Ramos (cell line): Measurements from ENCODE around the gene SLC30A7.
"Not testable (repeated sequence)": the region's sequence is repeated elsewhere in the genome, so short reads cannot be mapped to it uniquely, and the experiment has no call there.

Experiments used
- in situ Hi-C: fragments of 300-500 bp; cut with MboI; formaldehyde crosslinking; loops from one replicate; pipeline ENCODE4 v1.14.3; 2022; ENCODE audit warnings: low sequenced_read_pairs; ENCODE audit not compliant: unreplicated experiment

Gene SLC30A7

DNA sequence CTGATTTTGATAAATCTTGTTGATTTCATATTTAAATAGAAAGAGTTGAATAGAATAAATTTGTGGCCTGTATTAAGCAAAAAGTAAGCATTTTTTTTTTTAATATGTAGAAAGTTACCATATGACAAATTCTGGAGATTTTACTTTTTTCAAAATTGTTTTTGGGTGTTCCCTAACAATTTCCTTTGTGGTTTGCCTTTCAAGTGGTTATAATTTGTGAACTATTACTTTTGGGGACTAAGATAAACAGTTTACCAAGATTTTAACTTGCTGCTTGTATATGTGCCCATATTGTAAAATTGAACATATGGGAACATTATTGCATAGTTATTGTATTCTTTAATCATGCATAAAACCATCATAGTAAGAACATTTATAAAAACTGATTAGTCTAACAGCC, 34.6 kb downstream of the SLC30A7 start:
- in situ Hi-C loops = no loop called here

DNA sequence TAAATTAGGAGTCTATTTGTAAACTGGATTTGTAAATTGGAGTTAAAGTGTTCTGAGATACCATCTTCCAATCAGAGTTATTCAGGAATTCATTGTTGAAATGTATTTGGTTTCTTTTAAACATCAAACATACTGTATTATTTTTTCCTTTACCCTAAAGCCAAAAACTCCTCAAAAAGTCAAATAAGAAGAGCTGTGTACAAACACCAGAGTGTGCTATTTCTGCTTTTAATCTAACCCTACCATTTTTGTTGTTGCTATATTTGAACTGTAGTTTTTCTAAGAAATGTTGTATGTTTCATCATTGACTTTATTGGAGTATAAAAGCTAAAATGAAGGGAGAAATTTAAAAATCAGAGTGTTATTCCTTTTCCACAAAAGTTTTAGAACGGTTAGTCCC, 35.8 kb downstream of the SLC30A7 start:
- in situ Hi-C loops = no loop called here

- in situ Hi-C loops = not testable (repeated sequence)
These were observed 37.7 kb downstream of the SLC30A7 start for GRCh38 chr1:100933555-100933954.

- in situ Hi-C loops = no loop called here
These were observed 40.5 kb downstream of the SLC30A7 start for GRCh38 chr1:100936194-100936967.

DNA sequence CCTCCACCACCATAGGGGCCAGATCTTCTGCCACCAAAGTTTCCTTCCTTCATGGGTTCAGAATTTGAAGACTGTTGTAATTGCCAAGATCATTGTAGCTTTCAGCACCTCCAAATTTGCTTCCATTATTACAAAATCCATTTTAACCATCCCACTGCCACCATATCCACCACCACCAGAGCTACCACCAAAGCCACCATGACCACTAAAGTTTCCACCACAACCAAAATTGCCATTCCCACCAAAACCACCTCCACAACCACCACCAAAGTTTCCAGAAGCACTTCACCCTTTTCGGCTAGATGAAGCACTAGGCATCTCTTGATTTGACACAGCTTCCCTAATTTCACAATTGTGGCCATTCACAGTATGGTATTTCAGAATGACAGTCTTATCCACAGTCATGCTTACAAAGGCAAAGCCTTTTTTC, 45.2 kb downstream of the SLC30A7 start:
- in situ Hi-C loops = no loop called here

DNA sequence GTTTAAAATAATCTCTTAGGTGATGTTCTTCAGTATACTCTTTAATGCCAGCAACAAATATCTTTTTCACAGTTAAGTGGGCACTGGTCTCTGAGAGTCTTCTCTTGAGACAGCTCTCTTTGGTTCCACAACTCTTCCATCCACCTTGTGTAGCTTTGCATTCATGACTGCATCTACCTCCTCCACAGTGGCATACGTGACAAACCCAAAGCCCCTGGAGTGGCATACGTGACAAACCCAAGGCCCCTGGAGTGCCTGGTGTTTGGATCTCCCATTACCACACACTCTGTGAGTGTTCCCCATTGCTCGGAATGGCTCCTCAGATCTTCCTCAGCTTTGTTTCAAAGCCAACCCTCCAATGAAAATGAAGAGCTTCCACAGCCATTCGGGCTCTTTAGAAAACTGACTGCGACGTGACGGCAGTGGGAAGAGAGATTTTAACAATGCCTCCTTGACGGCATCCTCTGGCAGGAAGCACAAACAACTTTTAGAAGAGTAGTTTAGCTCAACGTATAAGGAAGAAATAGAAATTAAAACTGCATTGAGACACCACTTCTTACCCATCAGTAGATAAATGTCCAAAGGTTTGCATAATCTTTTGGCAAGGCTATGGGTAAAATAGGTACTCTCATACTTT, 45.8 kb downstream of the SLC30A7 start:
- in situ Hi-C loops = no loop called here

DNA sequence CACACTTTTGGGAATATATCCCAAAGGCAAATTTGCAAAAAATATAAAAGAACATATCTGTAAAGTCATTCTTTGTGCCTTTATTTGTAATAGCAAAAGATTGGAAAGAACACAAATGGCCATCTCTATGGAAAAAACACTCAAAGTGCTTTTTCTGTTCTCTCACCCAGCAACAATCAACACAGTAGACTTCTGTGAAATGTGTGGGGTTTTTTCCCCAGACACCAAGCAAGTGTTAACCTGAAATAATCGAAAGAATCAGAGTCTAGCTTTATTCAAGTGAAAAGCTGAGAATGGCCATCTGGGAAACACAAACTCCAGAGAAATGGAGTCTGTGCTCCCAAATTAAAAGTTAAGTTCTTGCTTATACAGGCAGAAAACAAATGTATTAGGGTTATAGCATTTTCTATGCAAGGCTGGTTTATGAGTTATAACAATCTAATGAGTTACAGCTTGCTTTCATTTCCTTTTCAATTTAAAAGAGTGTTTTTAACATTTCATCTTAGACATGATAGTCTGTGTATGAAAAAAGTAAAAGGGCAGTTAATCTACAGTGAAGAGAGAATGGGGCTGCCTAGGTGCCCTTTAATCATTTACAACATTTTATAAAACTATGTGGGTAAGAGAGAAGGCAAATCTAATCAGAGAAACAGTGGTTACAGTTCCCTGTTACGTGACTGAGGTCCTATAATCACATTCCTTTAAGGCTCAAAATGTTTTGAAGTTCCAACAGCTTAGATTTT, 46.6 kb downstream of the SLC30A7 start:
- in situ Hi-C loops = no loop called here

DNA sequence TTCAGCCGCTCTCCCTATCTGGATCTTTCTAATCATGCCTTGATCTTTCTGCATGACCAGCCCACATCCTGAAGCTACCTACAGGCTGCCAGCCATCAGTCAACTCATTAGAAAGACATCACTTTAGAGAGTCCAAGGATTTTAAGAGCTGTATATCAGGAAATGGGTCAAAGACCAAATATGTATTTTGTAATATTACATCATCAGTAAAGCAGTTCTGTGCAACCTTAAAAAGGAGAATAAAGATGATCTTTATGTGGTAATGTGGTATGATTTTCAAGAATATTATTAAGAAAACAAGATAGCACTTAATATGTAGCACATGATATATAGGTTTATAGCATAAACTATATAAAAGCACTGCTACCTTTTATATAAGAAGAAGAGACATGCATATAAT, 47.6 kb downstream of the SLC30A7 start:
- in situ Hi-C loops = no loop called here

- in situ Hi-C loops = not testable (repeated sequence)
These were observed 50.2 kb downstream of the SLC30A7 start for GRCh38 chr1:100946064-100946463.

DNA sequence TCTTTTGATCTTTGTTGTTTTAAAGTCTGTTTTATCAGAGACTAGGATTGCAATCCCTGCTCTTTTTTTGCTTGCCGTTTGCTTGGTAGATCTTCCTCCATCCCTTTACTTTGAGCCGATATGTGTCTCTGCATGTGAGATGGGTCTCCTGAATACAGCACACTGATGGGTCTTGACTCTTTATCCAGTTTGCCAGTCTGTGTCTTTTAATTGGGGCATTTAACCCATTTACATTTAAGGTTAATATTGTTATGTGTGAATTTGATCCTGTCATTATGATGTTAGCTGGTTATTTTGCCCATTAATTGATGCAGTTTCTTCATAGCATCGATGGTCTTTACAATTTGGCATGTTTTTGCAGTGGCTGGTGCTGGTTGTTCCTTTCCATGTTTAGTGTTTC, 51.9 kb downstream of the SLC30A7 start:
- in situ Hi-C loops = not testable (repeated sequence)

DNA sequence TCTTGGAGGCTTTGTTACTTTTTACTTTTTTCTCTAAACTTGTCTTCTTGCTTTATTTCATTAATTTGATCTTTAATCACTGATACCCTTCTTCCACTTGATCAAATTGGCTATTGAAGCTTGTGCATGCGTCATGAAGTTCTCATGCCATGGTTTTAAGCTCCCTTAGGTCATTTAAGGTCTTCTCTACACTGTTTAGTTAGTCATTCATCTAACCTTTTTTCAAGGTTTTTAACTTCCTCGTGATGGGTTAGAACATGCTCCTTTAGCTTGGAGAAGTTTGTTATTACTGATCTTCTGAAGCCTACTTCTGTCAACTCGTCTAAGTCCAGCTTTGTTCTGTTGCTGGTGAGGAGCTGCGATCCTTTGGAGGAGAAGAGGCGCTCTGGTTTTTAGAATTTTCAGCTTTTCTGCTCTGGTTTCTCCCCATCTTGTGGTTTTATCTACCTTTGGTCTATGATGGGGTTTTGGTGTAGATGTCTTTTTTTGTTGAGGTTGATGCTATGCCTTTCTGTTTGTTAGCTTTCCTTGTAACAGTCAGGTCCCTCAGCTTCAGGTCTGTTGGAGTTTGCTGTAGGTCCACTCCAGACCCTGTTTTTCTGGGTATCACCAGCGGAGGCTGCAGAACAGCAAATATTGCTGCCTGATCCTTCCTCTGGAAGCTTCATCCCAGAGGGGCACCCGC, 53.0 kb downstream of the SLC30A7 start:
- in situ Hi-C loops = not testable (repeated sequence)

- in situ Hi-C loops = not testable (repeated sequence)
These were observed 53.7 kb downstream of the SLC30A7 start for GRCh38 chr1:100949515-100950158.

DNA sequence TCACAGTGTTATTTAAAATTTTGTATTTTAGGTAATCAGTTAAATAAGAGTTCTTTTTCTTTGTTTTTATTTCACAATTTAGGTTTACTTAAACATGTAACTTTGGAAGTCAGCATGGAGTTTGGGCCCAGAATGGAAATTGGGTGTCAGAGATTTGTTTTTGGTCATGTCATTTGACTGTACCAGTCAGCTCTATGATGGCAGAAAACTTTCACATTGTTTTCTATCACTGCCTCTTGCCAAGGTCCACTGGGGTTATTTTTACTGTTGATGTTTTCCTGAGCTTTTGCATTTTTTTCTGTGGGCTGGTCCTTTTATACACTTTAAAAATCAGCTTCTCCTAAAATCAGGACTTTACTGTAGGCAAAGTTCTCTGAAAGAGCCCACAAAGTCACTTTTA, 54.4 kb downstream of the SLC30A7 start:
- in situ Hi-C loops = no loop called here

- in situ Hi-C loops = no loop called here
These were observed 54.9 kb downstream of the SLC30A7 start for GRCh38 chr1:100950781-100951180.

DNA sequence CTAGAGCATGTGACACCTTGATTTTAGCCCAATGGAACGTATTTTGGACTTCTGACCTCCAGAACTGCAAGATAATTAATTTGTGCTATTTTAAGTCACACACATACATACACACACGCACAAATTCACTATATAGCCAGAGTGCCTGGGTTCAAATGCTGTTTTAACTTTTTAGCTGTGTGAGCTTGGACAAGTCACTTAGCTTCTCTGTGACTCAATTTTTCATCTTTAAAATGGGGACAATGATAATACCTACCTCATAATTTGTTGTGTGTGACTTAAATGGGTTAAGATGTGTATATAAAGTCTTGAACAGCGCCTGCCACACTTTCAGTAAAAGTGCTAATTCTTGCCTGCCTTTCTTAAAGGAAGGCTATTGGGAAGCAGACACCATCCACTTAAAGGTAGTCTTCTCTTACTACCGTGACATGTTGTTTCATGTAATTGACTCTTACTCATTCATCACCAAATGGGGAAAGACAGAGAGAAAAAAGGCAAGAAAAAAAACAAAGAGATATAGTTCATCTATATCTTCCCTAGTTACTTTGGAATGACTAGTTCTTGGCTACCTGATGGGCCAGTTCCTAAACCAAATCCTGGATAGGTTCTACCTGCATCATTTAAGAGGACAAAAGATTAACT, 56.3 kb downstream of the SLC30A7 start:
- in situ Hi-C loops = no loop called here

DNA sequence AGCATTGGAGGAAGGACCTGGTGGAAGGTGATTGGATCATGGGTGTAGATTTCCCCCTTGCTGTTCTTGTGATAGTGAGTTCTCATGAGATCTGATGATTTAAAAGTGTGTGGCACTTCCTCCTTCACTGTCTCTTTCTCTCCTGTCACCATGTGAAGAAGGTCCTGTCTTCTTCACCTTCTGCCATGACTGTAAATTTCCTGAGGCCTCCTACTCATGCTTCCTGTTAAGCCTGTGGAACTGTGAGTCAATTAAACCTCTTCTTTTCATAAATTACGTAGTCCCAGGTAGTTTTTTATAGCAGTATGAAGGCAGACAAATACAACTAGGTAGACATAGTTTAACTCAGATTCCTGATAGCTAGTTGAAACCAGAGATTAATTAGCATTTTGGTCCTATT, 57.1 kb downstream of the SLC30A7 start:
- in situ Hi-C loops = not testable (repeated sequence)

GRCh38 chr1:100953960-100954730, 58.3 kb downstream of the SLC30A7 start:
- in situ Hi-C loops = no loop called here

DNA sequence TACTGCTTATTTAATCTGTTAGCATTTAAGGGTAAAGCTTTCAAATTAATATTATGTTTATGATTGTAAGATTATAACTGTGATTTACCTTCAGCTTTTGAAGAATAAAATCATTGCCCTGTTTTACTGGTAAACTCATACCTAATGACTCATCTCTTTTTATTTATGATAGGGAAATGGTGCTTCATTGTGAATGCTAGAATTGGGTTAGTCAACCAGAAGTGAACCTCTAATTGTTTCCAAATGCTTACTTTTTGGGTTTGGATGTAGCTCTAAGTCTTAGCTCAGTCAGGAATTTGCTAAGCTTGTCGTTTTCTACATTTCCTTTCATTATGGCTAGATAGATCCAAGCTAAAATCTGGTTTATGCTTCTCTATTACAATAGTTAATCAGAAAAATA, 59.4 kb downstream of the SLC30A7 start:
- in situ Hi-C loops = no loop called here

GRCh38 chr1:100959502-100960060, 63.7 kb downstream of the SLC30A7 start:
- in situ Hi-C loops = no loop called here
